H1 (cell line): ENCODE measurements around the gene PFKM. TPM values are rescaled to one million over a fixed set of nuclear protein-coding genes. Genes with fewer than 3 reads are reported as not detected.

Experiments
- EP300 ChIP-seq, 2 experiments: IDR thresholded peaks; 1 replicate in 1 of 2; 2 replicates in 1 of 2; pipeline ENCODE4 v1.6.1; 2011 to 2012; ENCODE audit warnings: low read depth in 2 of 2, low read length in 2 of 2, mild to moderate bottlenecking in 2 of 2, borderline replicate concordance in 1 of 2, inconsistent platforms in 1 of 2, moderate library complexity in 1 of 2
- SP1 ChIP-seq: IDR thresholded peaks from 2 replicates; pipeline ENCODE4 v1.6.1; 2011; ENCODE audit warnings: low read depth, low read length
- SRF ChIP-seq: IDR thresholded peaks from 2 replicates; pipeline ENCODE4 v1.6.1; 2011; ENCODE audit warnings: mild to moderate bottlenecking, low read depth, low read length, moderate library complexity
- polyA plus RNA-seq, 7 experiments: library from polyadenylated mRNA; depleted of rRNA in 3 of 7; stranded (reverse) in 5 of 7; unstranded in 2 of 7; fragments of >200 nt in 5 of 7; fragments of 200-250 nt in 2 of 7; gene quantifications; 1 replicate in 5 of 7; 2 replicates in 1 of 7; 4 replicates in 1 of 7; pipeline versions ENCODE4 v1.2.1 to v1.2.3, GENCODE V29; 2011 to 2013; ENCODE audit warnings: missing spikeins in 2 of 7, mixed read lengths in 2 of 7
- total RNA-seq: library from RNA; stranded (reverse); fragmentation: NEBNext Ultra II Directional; extraction: Animal tissue kit (Norgen Biotek cat#: 25700); gene quantifications from 2 replicates; pipeline ENCODE4 v1.2.1, GENCODE V29; 2021
- TF ChIP-seq, protein P1 (sequence below): IDR thresholded peaks from 2 replicates; pipeline ENCODE4 v1.6.1; 2012; ENCODE audit warnings: low read length, inconsistent platforms

PFKM gene
- total and polyA plus RNA-seq, 2 of the 8 experiments (the other 6 are each of a cell fraction or from before 2014, with no cell fraction given): 62.6 to 106 TPM

DNA sequence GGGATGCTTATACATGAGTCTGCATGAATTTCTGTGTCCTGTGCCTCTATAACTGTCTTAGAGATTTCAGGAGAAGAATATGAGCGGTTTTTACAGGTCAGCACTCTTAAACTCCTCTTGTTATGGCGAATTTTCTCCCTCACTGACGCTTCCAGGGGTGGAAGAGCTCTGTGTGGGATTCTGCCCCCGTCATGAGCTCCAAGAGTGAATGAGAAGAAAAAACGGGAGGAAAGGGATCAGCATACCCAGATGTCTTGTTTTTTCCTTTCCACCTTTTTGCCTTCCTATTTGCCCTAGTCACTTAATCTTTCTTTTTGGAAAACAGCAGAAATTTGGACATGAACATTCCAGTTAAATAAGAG is 651 bp downstream of the PFKM start (continued):
- TF ChIP-seq, protein P1, sequence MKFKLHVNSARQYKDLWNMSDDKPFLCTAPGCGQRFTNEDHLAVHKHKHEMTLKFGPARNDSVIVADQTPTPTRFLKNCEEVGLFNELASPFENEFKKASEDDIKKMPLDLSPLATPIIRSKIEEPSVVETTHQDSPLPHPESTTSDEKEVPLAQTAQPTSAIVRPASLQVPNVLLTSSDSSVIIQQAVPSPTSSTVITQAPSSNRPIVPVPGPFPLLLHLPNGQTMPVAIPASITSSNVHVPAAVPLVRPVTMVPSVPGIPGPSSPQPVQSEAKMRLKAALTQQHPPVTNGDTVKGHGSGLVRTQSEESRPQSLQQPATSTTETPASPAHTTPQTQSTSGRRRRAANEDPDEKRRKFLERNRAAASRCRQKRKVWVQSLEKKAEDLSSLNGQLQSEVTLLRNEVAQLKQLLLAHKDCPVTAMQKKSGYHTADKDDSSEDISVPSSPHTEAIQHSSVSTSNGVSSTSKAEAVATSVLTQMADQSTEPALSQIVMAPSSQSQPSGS: no peak
- TF ChIP-seq SP1: no peak
- no peak for TF ChIP-seq EP300 (IDR thresholded peaks at IDR 0.05; ENCODE audit: borderline replicate concordance in 1 of 2, low read depth in 2 of 2, low read length in 2 of 2)
- TF ChIP-seq SRF: no peak
